DOHH2 (cell line): ENCODE data around the gene ASF1A.

Experiments
- H3F3A ChIP-seq: fragments of 200-600 bp; sonication (generic), shearing (Covaris generic); 2 replicates; pipeline ENCODE4 v1.6.0; 2016; ENCODE audit warnings: antibody characterized with exemption, mild to moderate bottlenecking; ENCODE audit not compliant: control insufficient read depth, insufficient read depth
- H3K27ac ChIP-seq: fragments of 200-600 bp; sonication (generic); 2 replicates; pipeline ENCODE4 v1.5.1; 2014; ENCODE audit warnings: low read depth, mild to moderate bottlenecking, low read length, moderate library complexity
- H3K27me3 ChIP-seq: fragments of 200-600 bp; sonication (generic); 2 replicates; pipeline ENCODE4 v1.6.1; 2014; ENCODE audit warnings: mild to moderate bottlenecking, low read length, mixed read lengths; ENCODE audit not compliant: control insufficient read depth
- H3K36me3 ChIP-seq: fragments of 200-600 bp; sonication (generic); 2 replicates; pipeline ENCODE4 v1.6.1; 2014; ENCODE audit warnings: mild to moderate bottlenecking, low read length, moderate library complexity, mixed read lengths; ENCODE audit not compliant: control insufficient read depth
- H3K4me1 ChIP-seq: fragments of 200-600 bp; sonication (generic); 2 replicates; pipeline ENCODE4 v1.6.1; 2014; ENCODE audit warnings: mild to moderate bottlenecking, low read length, mixed read lengths; ENCODE audit not compliant: control insufficient read depth
- H3K4me2 ChIP-seq: fragments of 200-600 bp; sonication (generic); 2 replicates; pipeline ENCODE4 v1.6.0; 2014; ENCODE audit warnings: mild to moderate bottlenecking, low read length, moderate library complexity
- H3K4me3 ChIP-seq: fragments of 200-600 bp; sonication (generic); 2 replicates; pipeline ENCODE4 v1.5.1; 2014; ENCODE audit warnings: mild to moderate bottlenecking, low read length, mixed read lengths
- H3K79me2 ChIP-seq: fragments of 200-600 bp; sonication (generic); 2 replicates; pipeline ENCODE4 v1.6.1; 2014; ENCODE audit warnings: mild to moderate bottlenecking, low read length, mixed read lengths; ENCODE audit not compliant: control insufficient read depth
- H3K9me2 ChIP-seq: fragments of 200-600 bp; sonication (generic); replicated peaks from 2 replicates; pipeline ENCODE4 v1.6.1; 2014; ENCODE audit warnings: mild to moderate bottlenecking, low read length, mixed read lengths; ENCODE audit not compliant: control insufficient read depth
- H3K9me3 ChIP-seq: fragments of 200-600 bp; sonication (generic); 2 replicates; pipeline ENCODE4 v1.6.1; 2014; ENCODE audit warnings: antibody characterized with exemption, low read length, mixed read lengths; ENCODE audit not compliant: control insufficient read depth, insufficient read depth
- H4K20me1 ChIP-seq: fragments of 200-600 bp; sonication (generic); 2 replicates; pipeline ENCODE4 v1.6.0; 2014; ENCODE audit warnings: low read depth, mild to moderate bottlenecking, antibody characterized with exemption, low read length, moderate library complexity; ENCODE audit not compliant: control insufficient read depth, insufficient read depth
- EZH2phosphoT487 ChIP-seq: fragments of 200-600 bp; sonication (generic); IDR thresholded peaks from 2 replicates; pipeline ENCODE4 v1.6.1; 2017; ENCODE audit warnings: borderline replicate concordance, mild to moderate bottlenecking, antibody characterized with exemption, low read length, moderate library complexity, mixed read lengths
- TF ChIP-seq, protein P1 (sequence below): fragments of 200-600 bp; sonication (generic); IDR thresholded peaks from one replicate; pipeline ENCODE4 v1.5.1; 2014; ENCODE audit warnings: antibody characterized with exemption, mild to moderate bottlenecking, low read depth, low read length; ENCODE audit not compliant: poor library complexity, severe bottlenecking

ASF1A gene

GRCh38 chr6:118890997-118891790 lies 2.8 kb upstream of the ASF1A start:
- TF ChIP-seq, protein P1, sequence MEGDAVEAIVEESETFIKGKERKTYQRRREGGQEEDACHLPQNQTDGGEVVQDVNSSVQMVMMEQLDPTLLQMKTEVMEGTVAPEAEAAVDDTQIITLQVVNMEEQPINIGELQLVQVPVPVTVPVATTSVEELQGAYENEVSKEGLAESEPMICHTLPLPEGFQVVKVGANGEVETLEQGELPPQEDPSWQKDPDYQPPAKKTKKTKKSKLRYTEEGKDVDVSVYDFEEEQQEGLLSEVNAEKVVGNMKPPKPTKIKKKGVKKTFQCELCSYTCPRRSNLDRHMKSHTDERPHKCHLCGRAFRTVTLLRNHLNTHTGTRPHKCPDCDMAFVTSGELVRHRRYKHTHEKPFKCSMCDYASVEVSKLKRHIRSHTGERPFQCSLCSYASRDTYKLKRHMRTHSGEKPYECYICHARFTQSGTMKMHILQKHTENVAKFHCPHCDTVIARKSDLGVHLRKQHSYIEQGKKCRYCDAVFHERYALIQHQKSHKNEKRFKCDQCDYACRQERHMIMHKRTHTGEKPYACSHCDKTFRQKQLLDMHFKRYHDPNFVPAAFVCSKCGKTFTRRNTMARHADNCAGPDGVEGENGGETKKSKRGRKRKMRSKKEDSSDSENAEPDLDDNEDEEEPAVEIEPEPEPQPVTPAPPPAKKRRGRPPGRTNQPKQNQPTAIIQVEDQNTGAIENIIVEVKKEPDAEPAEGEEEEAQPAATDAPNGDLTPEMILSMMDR = no peak
- TF ChIP-seq EZH2phosphoT487 = no peak
- peaks cover 50% of the 10 kb centered on the region for H3K4me1 ChIP-seq
- peaks cover 19% of the 10 kb centered on the region for H3F3A ChIP-seq
- H3K9me2 ChIP-seq = no peaks in the 10 kb centered on the region
- peak overlapping the region; percentile 93 for H3K27ac ChIP-seq
- peak overlapping the region; percentile 90 for H3K4me3 ChIP-seq
- no peaks in the 10 kb centered on the region for H3K9me3 ChIP-seq
- peaks cover 18% of the 10 kb centered on the region for H3K36me3 ChIP-seq
- H3K79me2 ChIP-seq = peaks cover 91% of the 10 kb centered on the region
- peak overlapping the region; percentile 86 for H3K4me2 ChIP-seq
- H4K20me1 ChIP-seq = no peaks in the 10 kb centered on the region
- no peaks in the 10 kb centered on the region for H3K27me3 ChIP-seq

DNA sequence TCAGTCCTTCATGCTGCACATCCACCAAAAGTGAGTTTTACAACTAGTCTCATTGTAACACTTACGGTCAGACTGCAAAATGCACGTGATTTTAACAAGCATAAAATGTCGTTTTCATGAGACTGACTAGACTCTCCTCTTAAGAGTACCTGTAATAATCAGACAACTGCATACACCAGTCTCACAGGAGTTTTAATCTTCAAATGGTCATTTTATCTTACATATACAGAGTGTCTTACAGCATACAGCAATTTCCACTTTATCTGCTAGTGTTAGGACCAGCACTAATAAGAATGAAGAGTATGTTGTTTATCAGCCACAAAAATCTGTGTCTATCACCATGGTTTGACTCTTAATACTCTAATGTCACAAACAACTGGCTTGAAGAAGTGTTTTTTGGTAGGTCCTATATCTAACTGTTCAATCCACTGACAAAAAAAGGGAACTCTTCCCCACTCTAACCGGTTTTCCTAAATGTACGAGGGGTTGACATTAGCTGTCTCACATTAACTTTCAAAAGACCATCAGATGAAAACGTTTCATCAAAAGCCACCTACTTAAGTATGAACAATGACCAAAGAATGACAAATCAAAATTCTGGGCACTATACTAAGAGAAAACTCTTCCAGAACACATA lies 1.5 kb upstream of the ASF1A start:
- H3K4me1 ChIP-seq = peaks cover 49% of the 10 kb centered on the region
- TF ChIP-seq EZH2phosphoT487 = no peak
- TF ChIP-seq, protein P1 = no peak
- peaks cover 16% of the 10 kb centered on the region for H3F3A ChIP-seq
- peaks cover 5% of the 10 kb centered on the region; the same call in 1 of the 2 replicates for H4K20me1 ChIP-seq
- no peaks in the 10 kb centered on the region for H3K9me3 ChIP-seq
- H3K4me2 ChIP-seq = peak overlapping the region; percentile 86
- H3K36me3 ChIP-seq = peaks cover 27% of the 10 kb centered on the region
- H3K79me2 ChIP-seq = peaks cover 91% of the 10 kb centered on the region
- H3K27me3 ChIP-seq = no peaks in the 10 kb centered on the region
- peak overlapping the region; percentile 93 for H3K27ac ChIP-seq
- no peaks in the 10 kb centered on the region for H3K9me2 ChIP-seq
- H3K4me3 ChIP-seq = peak overlapping the region; percentile 90

DNA sequence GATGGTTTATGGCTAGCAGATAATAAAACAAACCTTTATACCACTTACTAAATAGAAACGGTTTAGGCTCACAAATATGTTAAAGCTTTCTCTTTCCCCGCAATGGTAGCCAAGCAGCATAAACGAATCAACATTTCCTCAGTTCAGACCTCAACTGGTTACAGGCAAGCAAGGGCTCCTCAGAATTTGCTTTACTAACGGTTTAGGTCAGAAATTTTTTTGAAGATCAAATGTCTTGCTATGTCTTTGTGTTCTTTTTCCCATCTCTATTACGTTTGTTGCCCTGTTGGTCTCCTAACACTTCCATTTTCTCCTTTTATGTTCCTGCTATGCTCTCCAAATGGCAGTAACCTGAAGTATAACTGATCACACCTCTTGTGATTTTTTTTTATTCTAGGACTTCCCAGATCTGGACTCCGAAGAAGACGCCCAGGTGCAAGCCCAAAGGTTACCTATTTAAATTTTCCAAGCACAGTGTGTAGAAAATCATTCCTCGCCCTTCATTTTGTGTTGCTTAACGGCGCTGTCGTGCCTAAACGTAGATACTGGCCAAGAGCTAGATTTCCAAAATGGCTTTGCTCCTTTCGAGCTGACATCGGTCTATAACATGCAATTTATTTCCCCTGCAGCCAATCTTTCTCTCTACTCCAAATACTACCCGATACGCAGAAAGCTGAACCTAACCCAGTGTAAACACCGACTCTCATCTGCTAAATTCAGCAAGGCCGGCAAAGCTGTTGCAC lies 717 bp upstream of the ASF1A start:
- no peaks in the 10 kb centered on the region for H3K9me2 ChIP-seq
- peak overlapping the region; percentile 90 for H3K4me3 ChIP-seq
- TF ChIP-seq EZH2phosphoT487 = no peak
- TF ChIP-seq, protein P1 = no peak
- no peaks in the 10 kb centered on the region for H3K27me3 ChIP-seq
- H3K4me2 ChIP-seq = peak overlapping the region; percentile 86
- peaks cover 5% of the 10 kb centered on the region; the same call in 1 of the 2 replicates for H4K20me1 ChIP-seq
- H3K79me2 ChIP-seq = peaks cover 93% of the 10 kb centered on the region
- H3K27ac ChIP-seq = peak overlapping the region; percentile 93
- H3K4me1 ChIP-seq = peaks cover 55% of the 10 kb centered on the region
- peaks cover 34% of the 10 kb centered on the region for H3K36me3 ChIP-seq
- H3K9me3 ChIP-seq = no peaks in the 10 kb centered on the region
- H3F3A ChIP-seq = peaks cover 16% of the 10 kb centered on the region
